GM11168 (cell line): ENCODE results near the gene CLSTN2.

ENCODE experiments used
- in situ Hi-C: fragments of 300-500 bp; cut with MboI; formaldehyde crosslinking; loops from one replicate; pipeline ENCODE4 v1.12.0; 2022; ENCODE audit warnings: low sequenced_read_pairs; ENCODE audit not compliant: unreplicated experiment

Gene CLSTN2

DNA sequence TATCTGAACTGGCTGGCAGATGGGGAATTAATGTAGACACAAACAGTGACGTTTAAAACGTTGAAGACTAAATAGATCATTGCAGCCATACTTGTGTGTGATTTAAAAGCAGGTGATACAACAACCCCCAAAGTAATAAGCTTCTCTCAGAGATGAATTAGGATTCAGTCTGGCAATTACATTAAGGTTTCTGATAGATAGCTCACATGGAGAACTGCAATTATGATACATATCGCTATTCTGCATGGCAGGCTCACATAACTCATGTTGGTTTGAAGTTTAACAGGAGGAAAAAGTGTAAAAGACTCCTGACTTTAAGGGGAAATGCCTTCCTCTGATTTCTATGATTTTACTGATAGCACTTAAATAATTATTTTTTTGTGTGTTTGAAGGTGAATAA, 196.9 kb downstream of the CLSTN2 start:
- in situ Hi-C loops, result no loop called here

- in situ Hi-C loops, result no loop called here
These were observed 199.4 kb downstream of the CLSTN2 start for GRCh38 chr3:140134231-140134965.

DNA sequence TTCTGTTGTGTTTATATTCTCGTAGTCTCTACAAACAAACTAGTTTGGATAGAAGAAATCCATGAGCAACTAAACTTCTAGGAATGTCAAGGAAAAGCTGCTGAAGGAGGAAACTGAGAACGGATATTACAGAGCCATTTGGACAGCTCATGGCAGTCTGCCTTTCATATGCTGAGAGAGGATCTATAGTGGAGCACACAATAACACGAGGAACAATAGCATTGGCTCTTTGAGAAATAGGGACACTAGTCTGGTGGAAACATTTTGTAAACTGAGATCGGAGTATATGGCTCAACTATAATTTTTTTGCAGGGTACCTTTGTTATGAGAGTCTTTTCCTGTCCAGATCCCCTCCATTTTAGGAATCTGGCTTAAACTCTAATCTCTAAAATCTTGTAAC, 200.5 kb downstream of the CLSTN2 start:
- in situ Hi-C loops, result no loop called here

DNA sequence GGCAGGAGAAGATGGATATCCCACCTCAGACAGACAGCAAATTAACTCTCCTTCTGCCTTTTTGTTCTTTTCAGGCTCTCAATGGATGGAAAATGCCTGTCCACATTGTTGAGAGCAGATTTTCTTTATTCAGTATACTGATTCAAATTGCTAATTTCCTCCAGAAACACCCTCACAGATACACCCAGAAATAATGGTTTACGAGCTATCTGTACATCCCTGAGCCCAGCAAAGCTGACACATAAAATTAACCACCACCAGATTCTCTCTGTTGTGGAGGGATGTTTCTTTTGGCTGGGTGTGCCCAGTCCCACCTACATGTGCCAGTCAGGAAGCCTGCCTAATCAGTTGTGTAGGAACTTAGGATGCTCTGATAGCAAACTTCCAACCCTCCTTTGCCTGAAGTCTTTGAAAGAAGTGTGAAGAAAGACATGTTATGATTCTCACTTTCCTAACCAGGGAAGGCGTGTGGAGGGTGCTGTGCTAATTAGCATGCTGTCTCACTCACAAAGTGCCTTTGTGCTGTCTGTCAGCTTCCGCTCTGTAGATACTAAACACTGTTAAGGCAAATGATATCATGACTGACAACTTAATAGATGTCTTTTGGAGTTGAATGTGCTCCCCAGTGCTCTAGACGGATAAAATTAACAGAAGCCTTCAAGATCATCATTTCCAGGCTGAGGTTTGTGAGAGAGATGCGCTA, 208.5 kb downstream of the CLSTN2 start:
- in situ Hi-C loops, result no loop called here

DNA sequence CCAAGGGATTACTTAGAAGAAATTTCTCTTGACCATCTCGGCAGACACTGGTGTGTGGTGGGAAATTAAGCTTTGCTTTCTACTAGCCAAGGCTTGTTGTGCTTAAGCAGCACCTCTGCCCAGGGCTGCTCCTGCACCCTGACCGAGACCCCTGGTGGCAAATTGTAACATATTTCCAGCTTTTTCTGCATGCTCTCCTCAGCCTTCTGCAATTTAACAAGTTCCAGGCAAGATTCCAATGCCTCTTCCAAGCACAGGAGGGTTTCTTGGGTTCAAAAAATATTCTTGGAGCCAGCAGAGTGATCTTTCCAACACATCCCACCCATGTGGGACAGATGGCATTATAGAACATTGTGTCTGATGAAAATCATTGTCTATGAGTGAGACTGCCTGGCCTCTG, 210.5 kb downstream of the CLSTN2 start:
- in situ Hi-C loops, result no loop called here

GRCh38 chr3:140146668-140147067, 211.7 kb downstream of the CLSTN2 start:
- in situ Hi-C loops, result no loop called here

DNA sequence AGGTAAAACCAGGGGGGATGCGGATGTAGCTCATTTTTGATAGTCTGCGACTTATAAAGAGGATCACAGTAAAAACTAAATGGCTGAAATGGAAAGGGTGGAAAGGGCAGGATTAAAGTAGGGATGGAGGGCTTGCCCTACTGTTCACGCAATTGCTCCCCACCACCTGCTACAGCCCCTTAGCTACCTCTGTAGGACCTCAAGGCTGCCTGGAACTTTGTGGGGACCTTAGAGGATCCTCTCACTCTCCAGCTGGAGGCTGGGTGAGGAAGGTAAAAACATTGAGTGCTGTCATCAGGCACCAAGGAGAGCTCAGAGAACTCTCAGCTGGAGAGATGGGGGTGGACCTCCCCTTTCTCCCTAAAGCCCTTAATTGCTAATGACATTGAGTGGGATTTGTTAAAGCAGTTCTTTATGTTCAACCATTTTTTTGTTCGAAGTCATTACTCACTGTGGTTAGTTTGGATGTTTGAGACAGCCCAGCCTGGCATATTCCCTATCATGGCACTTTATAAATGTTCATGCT, 213.0 kb downstream of the CLSTN2 start:
- in situ Hi-C loops, result no loop called here

GRCh38 chr3:140148824-140149390, 213.9 kb downstream of the CLSTN2 start:
- in situ Hi-C loops, result no loop called here

GRCh38 chr3:140151321-140151720, 216.3 kb downstream of the CLSTN2 start:
- in situ Hi-C loops, result no loop called here

- in situ Hi-C loops, result no loop called here
These were observed 218.1 kb downstream of the CLSTN2 start for GRCh38 chr3:140152851-140153639.

DNA sequence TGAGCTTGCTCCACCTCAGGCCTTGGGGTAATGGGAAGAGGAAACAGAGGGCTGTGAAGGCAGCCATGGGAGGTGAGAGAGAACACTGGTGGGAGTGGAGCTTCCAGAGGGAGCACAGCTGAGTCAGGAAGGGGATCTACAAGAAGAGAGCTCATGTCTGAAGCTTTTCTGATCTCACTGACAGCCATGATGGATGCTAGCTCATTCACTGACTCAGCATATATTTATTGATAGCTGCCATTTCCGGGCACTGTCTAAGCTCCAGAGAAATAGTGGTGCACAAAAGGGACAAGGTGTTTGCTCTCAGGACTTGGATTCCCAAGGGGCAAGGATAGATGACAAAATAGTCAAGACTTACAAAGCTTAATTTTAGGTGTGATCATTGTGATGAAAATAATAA, 218.8 kb downstream of the CLSTN2 start:
- in situ Hi-C loops, result no loop called here

DNA sequence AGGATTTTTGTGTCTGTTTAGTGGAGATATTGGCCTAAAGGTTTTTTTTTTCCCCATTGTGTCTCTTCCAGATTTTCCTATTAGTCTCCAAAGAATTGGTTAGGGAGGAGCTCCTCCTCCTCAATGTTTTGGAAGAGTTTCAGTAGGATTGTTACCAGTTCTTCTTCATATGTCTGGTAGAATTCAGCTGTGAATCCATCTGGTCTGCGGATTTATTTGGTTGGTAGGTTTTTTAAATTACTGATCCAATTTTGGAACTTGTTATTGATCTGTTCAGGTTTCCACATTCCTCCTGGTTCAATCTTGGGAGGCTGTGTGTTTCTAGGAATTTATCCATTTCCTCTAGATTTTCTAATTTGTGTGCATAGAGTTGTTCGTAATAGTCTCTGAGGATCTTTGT, 222.2 kb downstream of the CLSTN2 start:
- in situ Hi-C loops, result no loop called here

- in situ Hi-C loops, result no loop called here
These were observed 224.7 kb downstream of the CLSTN2 start for GRCh38 chr3:140159646-140160045.

DNA sequence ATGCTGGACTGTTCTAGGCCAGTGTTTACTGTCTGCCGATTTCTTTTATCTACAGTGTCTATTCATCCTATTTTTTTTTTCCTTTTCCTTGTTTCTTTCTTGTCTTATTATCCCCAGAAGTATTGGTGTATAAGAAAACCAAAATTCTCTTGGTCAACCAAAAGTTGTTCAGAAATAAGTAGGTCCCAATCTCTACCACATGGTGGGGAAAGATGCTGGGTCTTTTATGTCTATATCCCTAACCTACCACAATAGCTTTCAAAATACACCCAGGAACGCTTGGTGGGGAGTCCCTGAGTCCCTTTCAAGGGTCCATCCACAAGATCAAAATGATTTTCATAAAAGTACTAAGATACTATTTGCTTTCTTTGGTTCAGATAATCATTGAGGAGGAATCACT, 225.6 kb downstream of the CLSTN2 start:
- in situ Hi-C loops, result no loop called here

- in situ Hi-C loops, result no loop called here
These were observed 227.6 kb downstream of the CLSTN2 start for GRCh38 chr3:140162551-140162950.

DNA sequence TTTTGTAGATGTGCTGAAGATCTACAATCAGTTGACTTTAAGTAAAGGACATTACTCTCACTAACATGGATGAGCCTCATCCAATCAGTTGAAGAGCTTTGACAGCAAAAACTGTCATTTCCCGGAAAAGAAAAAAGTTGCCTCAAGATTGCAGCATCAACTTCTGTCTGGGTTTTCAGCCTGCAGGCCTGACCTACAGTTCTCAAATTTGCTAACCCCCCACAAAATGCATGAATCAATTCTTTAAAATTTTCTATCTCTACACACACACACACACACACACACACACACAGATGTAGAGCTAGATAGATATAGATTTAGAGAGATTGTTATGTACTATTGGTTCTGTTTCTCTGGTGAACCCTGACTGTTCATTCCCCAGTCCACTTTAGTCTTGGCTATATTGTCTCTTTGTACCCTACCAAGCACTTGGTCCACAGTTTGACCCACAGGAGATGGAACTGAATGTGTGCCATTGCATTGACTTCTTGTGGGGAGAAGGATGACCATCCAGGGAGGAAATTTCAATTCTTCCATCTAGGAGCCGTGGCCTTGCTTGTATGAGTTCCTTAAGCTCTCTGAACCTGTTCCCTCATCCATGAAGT, 228.3 kb downstream of the CLSTN2 start:
- in situ Hi-C loops, result no loop called here

- in situ Hi-C loops, result no loop called here
These were observed 229.2 kb downstream of the CLSTN2 start for GRCh38 chr3:140164156-140164555.

DNA sequence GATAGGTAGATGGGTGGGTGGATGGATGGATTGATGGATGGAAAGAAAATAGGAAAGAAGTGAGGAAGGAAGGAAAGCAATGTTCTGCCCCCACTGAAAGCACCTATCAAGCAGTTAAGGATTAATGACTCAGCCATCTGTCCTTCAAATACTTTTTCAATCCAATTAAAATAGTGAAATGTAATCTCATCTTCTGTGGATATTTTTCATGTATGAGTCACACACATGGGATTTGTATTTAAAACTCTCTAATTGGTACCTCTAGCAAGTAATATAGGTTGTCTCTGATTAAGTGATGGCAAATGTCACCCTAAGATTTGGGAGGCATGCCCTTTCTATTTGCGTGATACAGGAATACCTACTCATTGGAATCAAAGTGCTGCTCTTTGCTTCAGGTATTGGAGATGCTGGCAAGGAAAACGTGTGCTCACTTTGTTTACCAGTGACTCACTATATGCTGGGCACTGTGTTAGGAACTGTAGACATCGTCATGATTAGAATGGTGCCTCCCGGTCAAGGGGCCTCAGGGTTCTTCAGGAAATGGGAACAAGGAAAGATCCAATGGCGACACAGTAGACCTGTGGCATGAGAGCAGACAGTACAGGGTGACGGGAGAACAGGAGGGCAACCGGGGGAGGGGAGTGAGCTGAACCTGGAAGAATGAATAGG, 230.1 kb downstream of the CLSTN2 start:
- in situ Hi-C loops, result no loop called here

- in situ Hi-C loops, result no loop called here
These were observed 230.8 kb downstream of the CLSTN2 start for GRCh38 chr3:140165781-140166180.
